Nephron progenitor cell (in vitro differentiated cells): Measurements from ENCODE around the gene CAMK1D.
A peak's percentile ranks its signal among the peaks of the same experiment; 100 is the strongest.
"Not testable (repeated sequence)": the region's sequence is repeated elsewhere in the genome, so short reads cannot be mapped to it uniquely, and the experiment has no call there.

Experiments used
- DNase-seq: peaks from one replicate; pipeline ENCODE4 v3.0.0; 2021
- H3K27ac Mint-ChIP-seq: 2 replicates; pipeline ENCODE4 v1.8.0; 2021; ENCODE audit warnings: mild to moderate bottlenecking, moderate library complexity, mixed read lengths
- H3K27me3 Mint-ChIP-seq: 2 replicates; pipeline ENCODE4 v1.8.0; 2021; ENCODE audit warnings: mild to moderate bottlenecking, low read depth, mixed read lengths; ENCODE audit not compliant: poor library complexity
- H3K36me3 Mint-ChIP-seq: 2 replicates; pipeline ENCODE4 v1.8.0; 2021; ENCODE audit warnings: low read depth, mixed read lengths
- H3K4me1 Mint-ChIP-seq: 2 replicates; pipeline ENCODE4 v1.8.0; 2021; ENCODE audit warnings: mixed read lengths
- H3K4me3 Mint-ChIP-seq: 2 replicates; pipeline ENCODE4 v1.8.0; 2021; ENCODE audit warnings: mild to moderate bottlenecking, moderate library complexity, mixed read lengths
- H3K9me3 Mint-ChIP-seq: 2 replicates; pipeline ENCODE4 v1.8.0; 2021; ENCODE audit warnings: mild to moderate bottlenecking, moderate library complexity, mixed read lengths
- TF ChIP-seq, protein P1 (sequence below): fragments of 200-600 bp; sonication (generic); IDR thresholded peaks from 2 replicates; pipeline ENCODE4 v1.5.0; 2021; ENCODE audit warnings: antibody characterized with exemption

The CAMK1D gene

DNA sequence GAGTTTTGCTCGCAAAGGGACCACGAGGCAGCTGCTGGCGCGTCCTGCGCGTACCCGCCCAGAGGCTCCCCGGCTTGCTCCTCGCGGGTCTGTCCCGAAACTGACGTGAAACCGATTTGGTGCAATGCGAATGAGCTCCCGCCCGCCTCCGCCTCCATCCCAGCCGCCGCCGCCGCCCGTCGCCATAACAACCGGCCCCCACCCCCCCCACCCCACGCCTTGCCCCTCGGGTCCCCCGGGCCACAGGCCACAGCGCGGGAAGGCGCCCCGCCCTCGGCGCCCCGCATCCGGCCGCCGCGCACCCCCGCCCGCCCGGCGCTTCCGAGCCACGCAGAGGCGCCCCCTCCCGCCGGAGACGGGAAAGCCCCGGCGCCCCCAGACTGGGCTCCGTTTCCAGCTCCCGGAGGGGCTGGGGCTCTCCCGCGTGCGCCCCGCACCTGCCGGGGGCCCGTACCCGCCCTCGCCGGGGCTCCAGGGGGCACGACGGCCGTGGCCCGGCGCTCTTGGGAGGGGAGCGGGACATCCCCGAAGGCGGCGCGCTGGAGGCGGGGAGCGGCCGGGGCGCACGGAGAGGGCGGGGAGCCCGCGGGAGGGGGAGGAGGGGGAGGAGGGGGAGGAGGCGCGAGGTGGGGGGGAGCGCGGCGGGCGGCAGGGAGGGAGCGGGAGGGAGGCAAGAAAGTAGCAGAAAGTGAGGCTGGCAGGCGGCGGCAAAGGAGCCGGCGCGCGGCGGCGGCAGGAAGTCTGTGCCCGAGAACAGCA is at the start of gene CAMK1D:
CAMK1D (plus strand) TSS at position 678 of the 759 bp plus-strand sequence.
- peaks cover 30% of the 10 kb centered on the region for H3K4me1 Mint-ChIP-seq
- H3K36me3 Mint-ChIP-seq: no peaks in the 10 kb centered on the region
- peak within 1 kb of the TSS; percentile 95 for H3K4me3 Mint-ChIP-seq
- peak; percentile 78 for DNase-seq
- peaks cover 79% of the 10 kb centered on the region for H3K27me3 Mint-ChIP-seq
- no peaks in the 10 kb centered on the region for H3K9me3 Mint-ChIP-seq
- TF ChIP-seq, protein P1, sequence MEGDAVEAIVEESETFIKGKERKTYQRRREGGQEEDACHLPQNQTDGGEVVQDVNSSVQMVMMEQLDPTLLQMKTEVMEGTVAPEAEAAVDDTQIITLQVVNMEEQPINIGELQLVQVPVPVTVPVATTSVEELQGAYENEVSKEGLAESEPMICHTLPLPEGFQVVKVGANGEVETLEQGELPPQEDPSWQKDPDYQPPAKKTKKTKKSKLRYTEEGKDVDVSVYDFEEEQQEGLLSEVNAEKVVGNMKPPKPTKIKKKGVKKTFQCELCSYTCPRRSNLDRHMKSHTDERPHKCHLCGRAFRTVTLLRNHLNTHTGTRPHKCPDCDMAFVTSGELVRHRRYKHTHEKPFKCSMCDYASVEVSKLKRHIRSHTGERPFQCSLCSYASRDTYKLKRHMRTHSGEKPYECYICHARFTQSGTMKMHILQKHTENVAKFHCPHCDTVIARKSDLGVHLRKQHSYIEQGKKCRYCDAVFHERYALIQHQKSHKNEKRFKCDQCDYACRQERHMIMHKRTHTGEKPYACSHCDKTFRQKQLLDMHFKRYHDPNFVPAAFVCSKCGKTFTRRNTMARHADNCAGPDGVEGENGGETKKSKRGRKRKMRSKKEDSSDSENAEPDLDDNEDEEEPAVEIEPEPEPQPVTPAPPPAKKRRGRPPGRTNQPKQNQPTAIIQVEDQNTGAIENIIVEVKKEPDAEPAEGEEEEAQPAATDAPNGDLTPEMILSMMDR: no peak
- H3K27ac Mint-ChIP-seq: no peak within 1 kb of the TSS

DNA sequence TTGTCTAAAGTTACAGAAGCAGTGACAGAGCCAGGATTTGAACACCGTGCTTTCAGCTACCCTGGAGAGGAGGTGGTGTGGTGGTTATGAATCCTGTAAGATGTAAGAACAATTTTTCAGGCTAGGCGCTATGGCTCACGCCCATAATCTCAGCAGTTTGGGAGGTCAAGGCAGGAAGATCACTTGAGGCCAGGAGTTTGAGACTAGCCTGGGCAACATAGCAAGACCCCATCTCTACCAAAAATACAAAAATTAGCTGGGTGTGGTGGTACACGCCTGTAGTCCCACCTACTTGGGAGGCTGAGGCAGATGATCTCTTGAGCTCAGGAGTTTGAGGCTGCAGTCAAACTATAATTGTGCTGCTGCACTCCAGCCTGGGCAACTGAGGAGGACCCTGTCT is 48.3 kb upstream of the CAMK1D start:
- not testable (repeated sequence) for H3K9me3 Mint-ChIP-seq, H3K27me3 Mint-ChIP-seq, H3K36me3 Mint-ChIP-seq, H3K27ac Mint-ChIP-seq, H3K4me3 Mint-ChIP-seq, H3K4me1 Mint-ChIP-seq, DNase-seq

DNA sequence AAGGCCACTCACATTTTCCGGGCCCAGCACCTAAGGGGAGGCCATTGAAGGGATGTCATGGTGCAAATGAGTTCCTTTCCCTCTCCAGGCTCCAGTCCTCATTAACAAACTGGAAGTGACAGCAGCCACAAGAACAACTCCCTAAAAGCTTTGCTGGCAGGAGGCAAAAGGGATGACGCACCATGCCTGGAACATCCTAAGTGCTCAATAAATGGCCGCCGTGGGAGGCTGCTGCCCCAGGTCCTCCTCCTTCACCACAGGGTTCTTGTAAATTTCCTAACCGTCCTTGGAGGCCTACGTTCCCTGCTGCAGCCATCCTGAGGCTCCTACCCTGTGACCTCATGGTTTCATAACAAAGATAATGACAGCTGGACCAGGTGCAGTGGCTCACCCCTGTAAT is 41.3 kb upstream of the CAMK1D start:
- no peak overlapping the region for H3K4me3 Mint-ChIP-seq
- H3K9me3 Mint-ChIP-seq: no peaks in the 10 kb centered on the region
- peaks cover 6% of the 10 kb centered on the region for H3K27me3 Mint-ChIP-seq
- no peak for DNase-seq
- no peak overlapping the region for H3K27ac Mint-ChIP-seq
- no peaks in the 10 kb centered on the region for H3K36me3 Mint-ChIP-seq
- TF ChIP-seq, protein P1: no peak
- no peaks in the 10 kb centered on the region for H3K4me1 Mint-ChIP-seq

DNA sequence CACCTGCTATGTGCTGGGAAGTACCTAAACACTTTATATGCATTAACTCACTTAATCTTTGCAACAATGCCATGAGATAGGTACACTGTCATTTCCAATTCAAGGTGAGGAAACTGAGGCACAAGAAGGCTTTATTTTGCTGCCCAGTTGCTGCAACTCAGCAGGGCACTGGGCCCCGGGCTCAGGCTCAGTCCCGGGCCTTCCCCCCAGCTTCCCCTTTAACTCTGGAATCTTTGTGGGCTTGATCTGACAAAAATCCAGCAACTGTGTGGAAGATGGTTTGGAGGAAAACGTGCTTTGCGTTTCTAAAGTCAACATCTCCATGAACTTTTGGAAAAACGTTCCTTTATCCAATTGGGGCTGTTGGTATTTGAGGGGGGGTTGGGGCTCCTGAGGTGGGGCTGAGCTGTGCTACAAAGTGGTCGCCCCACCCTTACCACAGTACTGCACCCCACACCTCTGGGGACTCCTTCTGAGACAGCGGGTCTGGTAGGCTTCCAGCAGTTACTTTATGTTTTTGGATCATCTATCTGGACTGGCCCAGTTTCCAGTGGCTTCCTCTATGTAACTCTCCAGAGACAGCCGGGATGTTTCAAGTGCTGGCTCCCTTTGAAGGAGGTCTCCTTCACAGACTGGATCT is 40.5 kb upstream of the CAMK1D start:
- Mint-ChIP-seq H3K9me3 (no peaks in the 10 kb centered on the region), H3K4me1 (no peaks in the 10 kb centered on the region), H3K27me3 (peaks cover 6% of the 10 kb centered on the region), H3K4me3 (no peak overlapping the region), H3K27ac (no peak overlapping the region), H3K36me3 (no peaks in the 10 kb centered on the region)
- TF ChIP-seq, protein P1: no peak
- DNase-seq: no peak

DNA sequence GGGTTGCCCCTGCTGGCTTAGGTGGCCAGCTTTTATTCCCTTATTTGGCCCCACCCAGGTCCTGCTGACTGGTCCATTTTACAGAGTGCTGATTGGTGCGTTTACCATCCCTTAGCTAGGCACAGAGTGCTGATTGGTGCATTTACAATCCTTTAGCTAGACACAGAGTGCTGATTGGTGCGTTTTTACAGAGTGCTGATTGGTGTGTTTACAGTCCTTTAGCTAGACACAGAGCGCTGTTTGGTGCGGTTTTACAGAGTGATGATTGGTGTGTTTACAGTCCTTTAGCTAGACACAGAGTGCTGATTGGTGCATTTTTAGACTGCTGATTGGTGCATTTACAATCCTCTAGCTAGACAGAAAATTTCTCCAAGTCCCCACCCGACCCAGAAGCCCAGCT is 39.6 kb upstream of the CAMK1D start:
- not testable (repeated sequence) for H3K9me3 Mint-ChIP-seq, H3K27me3 Mint-ChIP-seq, H3K27ac Mint-ChIP-seq, H3K4me3 Mint-ChIP-seq, DNase-seq, H3K4me1 Mint-ChIP-seq, H3K36me3 Mint-ChIP-seq

DNA sequence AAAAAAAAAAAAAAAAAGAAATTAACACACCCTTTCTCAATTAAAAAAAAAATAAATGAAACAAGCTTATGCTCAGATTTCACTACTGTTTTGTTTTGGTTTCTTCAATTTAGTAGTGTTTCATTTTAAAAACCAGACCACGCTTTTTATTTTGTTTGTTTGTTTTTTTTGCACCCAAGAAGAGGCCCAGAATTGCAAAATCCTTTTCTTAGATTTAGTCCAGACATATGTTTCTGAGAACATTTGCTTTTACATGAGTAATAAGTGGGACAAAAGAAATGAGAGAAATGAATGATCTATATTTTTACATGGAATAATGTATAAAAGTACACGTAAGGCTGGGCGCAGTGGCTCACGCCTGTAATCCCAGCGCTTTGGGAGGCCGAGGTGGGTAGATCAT is 34.5 kb upstream of the CAMK1D start:
- no peak overlapping the region for H3K4me3 Mint-ChIP-seq
- no peak for DNase-seq
- H3K9me3 Mint-ChIP-seq: no peaks in the 10 kb centered on the region
- no peaks in the 10 kb centered on the region for H3K36me3 Mint-ChIP-seq
- no peak overlapping the region for H3K27ac Mint-ChIP-seq
- no peaks in the 10 kb centered on the region for H3K27me3 Mint-ChIP-seq
- no peaks in the 10 kb centered on the region for H3K4me1 Mint-ChIP-seq
- TF ChIP-seq, protein P1: no peak

DNA sequence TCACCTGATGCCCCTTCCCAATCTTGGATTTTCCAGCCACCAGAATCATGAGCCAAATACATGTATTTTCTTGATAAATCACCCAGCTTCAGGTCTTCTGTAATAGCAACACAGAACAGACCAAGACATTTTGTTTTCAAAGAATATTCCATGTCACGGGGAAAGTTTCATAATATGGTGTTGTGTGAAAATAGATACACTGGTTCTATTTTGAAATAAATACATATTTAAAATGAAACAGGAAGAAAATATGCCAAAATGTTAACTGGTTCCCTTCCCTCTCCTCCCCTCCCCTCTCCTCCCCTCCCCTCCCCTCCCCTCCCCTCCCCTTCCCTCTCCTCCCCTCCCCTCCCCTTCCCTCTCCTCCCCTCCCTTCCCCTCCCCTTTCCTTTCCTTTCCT is 30.3 kb upstream of the CAMK1D start:
- Mint-ChIP-seq H3K4me3 (no peak overlapping the region), H3K36me3 (no peaks in the 10 kb centered on the region), H3K27ac (no peak overlapping the region), H3K9me3 (no peaks in the 10 kb centered on the region), H3K27me3 (no peaks in the 10 kb centered on the region), H3K4me1 (peaks cover 13% of the 10 kb centered on the region)
- TF ChIP-seq, protein P1: no peak
- DNase-seq: no peak
